Measurements from ENCODE around the gene IRF1. TPM values are rescaled to one million over a fixed set of nuclear protein-coding genes. Genes with fewer than 3 reads are reported as not detected.

Gene IRF1
- total and polyA plus RNA-seq, 10 donors: 57.9 to 307 (median 160) TPM

DNA sequence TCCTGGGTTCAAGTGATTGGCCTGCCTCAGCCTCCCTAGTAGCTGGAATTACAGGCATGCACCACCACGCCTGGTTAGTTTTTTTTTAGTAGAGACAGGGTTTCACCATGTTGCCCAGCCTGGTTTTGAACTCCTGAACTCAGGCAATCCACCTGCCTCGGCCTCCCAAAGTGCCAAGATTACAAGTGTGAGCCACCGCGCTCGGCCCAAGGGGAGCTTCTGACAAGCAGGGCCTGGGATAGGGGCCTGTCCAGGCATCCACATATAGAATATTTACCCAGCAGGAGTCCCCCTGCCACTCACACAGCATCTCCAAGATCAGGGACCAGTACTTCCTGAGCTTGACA, 10.1 kb downstream of the IRF1 start:
- H3K27ac ChIP-seq: peak overlapping the region; percentile 9 to 99 (median 73)

GRCh38 chr5:132480042-132480441, 10.5 kb downstream of the IRF1 start:
- Histone ChIP-seq H3K27ac (peak overlapping the region; percentile 51 to 99 (median 78)), H3K4me3 (no peak overlapping the region), H3K27me3 (replicated peaks in 1 of 7) (no peaks in the 10 kb centered on the region), H3K9me3 (no peaks in the 10 kb centered on the region), H3K36me3 (peaks cover 8 to 76% (median 38%) of the 10 kb centered on the region in 6 donors), H3K4me1 (peaks cover 36 to 100% (median 82%) of the 10 kb centered on the region in 6 donors)
- peak; percentile 25 for DNase-seq
- 71 to 86% (median 82%) methylated on average over 1 of the region's 1 CpG for WGBS, 5 donors
- intact Hi-C loops (cut with DNase I; ENCODE audit: low total_unique reads): no loop called here
- TF ChIP-seq POLR2A (IDR thresholded peaks at IDR 0.05) (no peak), POLR2AphosphoS5 (IDR thresholded peaks at IDR 0.05) (peak in 1 of 3 donors; percentile 45)
- TF ChIP-seq, protein P1, sequence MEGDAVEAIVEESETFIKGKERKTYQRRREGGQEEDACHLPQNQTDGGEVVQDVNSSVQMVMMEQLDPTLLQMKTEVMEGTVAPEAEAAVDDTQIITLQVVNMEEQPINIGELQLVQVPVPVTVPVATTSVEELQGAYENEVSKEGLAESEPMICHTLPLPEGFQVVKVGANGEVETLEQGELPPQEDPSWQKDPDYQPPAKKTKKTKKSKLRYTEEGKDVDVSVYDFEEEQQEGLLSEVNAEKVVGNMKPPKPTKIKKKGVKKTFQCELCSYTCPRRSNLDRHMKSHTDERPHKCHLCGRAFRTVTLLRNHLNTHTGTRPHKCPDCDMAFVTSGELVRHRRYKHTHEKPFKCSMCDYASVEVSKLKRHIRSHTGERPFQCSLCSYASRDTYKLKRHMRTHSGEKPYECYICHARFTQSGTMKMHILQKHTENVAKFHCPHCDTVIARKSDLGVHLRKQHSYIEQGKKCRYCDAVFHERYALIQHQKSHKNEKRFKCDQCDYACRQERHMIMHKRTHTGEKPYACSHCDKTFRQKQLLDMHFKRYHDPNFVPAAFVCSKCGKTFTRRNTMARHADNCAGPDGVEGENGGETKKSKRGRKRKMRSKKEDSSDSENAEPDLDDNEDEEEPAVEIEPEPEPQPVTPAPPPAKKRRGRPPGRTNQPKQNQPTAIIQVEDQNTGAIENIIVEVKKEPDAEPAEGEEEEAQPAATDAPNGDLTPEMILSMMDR (IDR thresholded peaks at IDR 0.05 in 8 of 11, conservative IDR thresholded peaks at IDR 0.05 in 3 of 11): peak in 3 of 11 experiments; percentile 19 to 32 (median 27)

More for the DNA sequence above, 10.1 kb downstream of the IRF1 start:
- peaks cover 8 to 77% (median 43%) of the 10 kb centered on the region in 6 donors for H3K36me3 ChIP-seq
- WGBS, 5 donors: 84 to 100% (median 93%) methylated on average over 1 to 5 of the region's 5 CpGs
- no peaks in the 10 kb centered on the region for H3K9me3 ChIP-seq
- peak; percentile 76 for DNase-seq
- TF ChIP-seq POLR2A (IDR thresholded peaks at IDR 0.05): no peak
- TF ChIP-seq POLR2AphosphoS5 (IDR thresholded peaks at IDR 0.05): peak in 2 of 3 donors; percentile 59 to 77
- intact Hi-C loops (cut with DNase I; ENCODE audit: low total_unique reads): no loop called here
- no peaks in the 10 kb centered on the region for H3K27me3 ChIP-seq (replicated peaks in 1 of 7)
- H3K4me1 ChIP-seq: peaks cover 37 to 100% (median 82%) of the 10 kb centered on the region in 6 donors
- H3K4me3 ChIP-seq: no peak overlapping the region

- Histone ChIP-seq H3K4me1 (peaks cover 37 to 100% (median 82%) of the 10 kb centered on the region in 6 donors), H3K4me3 (no peak overlapping the region), H3K36me3 (peaks cover 8 to 69% (median 31%) of the 10 kb centered on the region in 6 donors), H3K27me3 (replicated peaks in 1 of 7) (no peaks in the 10 kb centered on the region), H3K27ac (peak overlapping the region; percentile 51 to 99 (median 78)), H3K9me3 (no peaks in the 10 kb centered on the region)
- peak; percentile 22 for DNase-seq
- intact Hi-C loops (cut with DNase I; ENCODE audit: low total_unique reads): no loop called here
- 52 to 77% (median 62%) methylated on average over 3 of the region's 3 CpGs for WGBS, 5 donors
- TF ChIP-seq, protein P1 (IDR thresholded peaks at IDR 0.05 in 8 of 11, conservative IDR thresholded peaks at IDR 0.05 in 3 of 11): no peak
- TF ChIP-seq POLR2AphosphoS5 (IDR thresholded peaks at IDR 0.05) (peak in 1 of 3 donors; percentile 46), POLR2A (IDR thresholded peaks at IDR 0.05) (no peak)
These were observed 11.2 kb downstream of the IRF1 start for GRCh38 chr5:132479111-132479951.

GRCh38 chr5:132478366-132478871, 12.2 kb downstream of the IRF1 start:
- H3K36me3 ChIP-seq: peaks cover 0 to 59% (median 22%) of the 10 kb centered on the region in 6 donors
- intact Hi-C loops (cut with DNase I; ENCODE audit: low total_unique reads): no loop called here
- no peak overlapping the region for H3K4me3 ChIP-seq
- TF ChIP-seq POLR2A (IDR thresholded peaks at IDR 0.05): no peak
- TF ChIP-seq POLR2AphosphoS5 (IDR thresholded peaks at IDR 0.05): no peak
- TF ChIP-seq, protein P1 (IDR thresholded peaks at IDR 0.05 in 8 of 11, conservative IDR thresholded peaks at IDR 0.05 in 3 of 11): no peak
- H3K27me3 ChIP-seq (replicated peaks in 1 of 7): no peaks in the 10 kb centered on the region
- 33 to 74% (median 62%) methylated on average over 2 to 4 of the region's 4 CpGs for WGBS, 5 donors
- peaks cover 40 to 100% (median 81%) of the 10 kb centered on the region in 6 donors for H3K4me1 ChIP-seq
- H3K9me3 ChIP-seq: no peaks in the 10 kb centered on the region
- peak overlapping the region; percentile 51 to 99 (median 78) for H3K27ac ChIP-seq
- peak; percentile 58 for DNase-seq
